Prostate gland (tissue), 2 donors: ENCODE results near the gene SAMSN1.

Experiments
- POLR2AphosphoS5 ChIP-seq: sonication (generic); formaldehyde crosslinking; IDR thresholded peaks from one replicate; pipeline ENCODE4 v1.6.1; 2017; ENCODE audit warnings: antibody characterized with exemption
- TF ChIP-seq, protein P1 (sequence below), 4 experiments: fragments of 200-600 bp in 2 of 4; fragments of 450-650 bp in 2 of 4; sonication (generic) in 2 of 4; IDR thresholded peaks; 1 replicate in 3 of 4; 2 replicates in 1 of 4; pipeline ENCODE4 v1.5.1; 2016 to 2019; ENCODE audit warnings: antibody characterized with exemption in 4 of 4, mild to moderate bottlenecking in 2 of 4, moderate library complexity in 2 of 4

DNA sequence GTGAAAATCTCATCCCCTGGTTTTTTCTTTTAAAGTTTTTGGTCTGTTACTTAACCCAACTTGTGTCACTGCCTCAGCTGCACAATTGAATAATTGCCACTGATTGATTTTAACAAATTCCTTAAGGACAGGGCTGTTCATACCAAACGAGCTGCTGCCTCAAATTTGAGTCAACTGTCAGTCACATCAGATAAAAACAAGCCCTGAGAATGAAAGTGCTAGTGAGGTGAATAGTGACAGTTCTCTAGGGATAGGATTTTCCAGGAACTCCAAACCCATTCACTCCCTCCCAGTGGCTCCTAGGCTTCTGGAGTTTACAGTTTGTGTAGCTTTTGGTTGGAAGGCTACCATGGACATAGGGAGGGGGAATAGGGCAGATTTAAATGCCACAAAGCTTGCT is 79.4 kb downstream of the SAMSN1 start:
- TF ChIP-seq, protein P1, sequence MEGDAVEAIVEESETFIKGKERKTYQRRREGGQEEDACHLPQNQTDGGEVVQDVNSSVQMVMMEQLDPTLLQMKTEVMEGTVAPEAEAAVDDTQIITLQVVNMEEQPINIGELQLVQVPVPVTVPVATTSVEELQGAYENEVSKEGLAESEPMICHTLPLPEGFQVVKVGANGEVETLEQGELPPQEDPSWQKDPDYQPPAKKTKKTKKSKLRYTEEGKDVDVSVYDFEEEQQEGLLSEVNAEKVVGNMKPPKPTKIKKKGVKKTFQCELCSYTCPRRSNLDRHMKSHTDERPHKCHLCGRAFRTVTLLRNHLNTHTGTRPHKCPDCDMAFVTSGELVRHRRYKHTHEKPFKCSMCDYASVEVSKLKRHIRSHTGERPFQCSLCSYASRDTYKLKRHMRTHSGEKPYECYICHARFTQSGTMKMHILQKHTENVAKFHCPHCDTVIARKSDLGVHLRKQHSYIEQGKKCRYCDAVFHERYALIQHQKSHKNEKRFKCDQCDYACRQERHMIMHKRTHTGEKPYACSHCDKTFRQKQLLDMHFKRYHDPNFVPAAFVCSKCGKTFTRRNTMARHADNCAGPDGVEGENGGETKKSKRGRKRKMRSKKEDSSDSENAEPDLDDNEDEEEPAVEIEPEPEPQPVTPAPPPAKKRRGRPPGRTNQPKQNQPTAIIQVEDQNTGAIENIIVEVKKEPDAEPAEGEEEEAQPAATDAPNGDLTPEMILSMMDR (IDR thresholded peaks at IDR 0.05): no peak
- TF ChIP-seq POLR2AphosphoS5: no peak
